A549 (cell line): ENCODE data around the gene COG3.

ENCODE experiments used
- ATOH8 ChIP-seq: fragments of 250-450 bp; sonication (Bioruptor Pico); IDR thresholded peaks from 2 replicates; pipeline ENCODE4 v1.5.0; 2020; ENCODE audit warnings: low read depth, mild to moderate bottlenecking, moderate library complexity
- BHLHE40 ChIP-seq: IDR thresholded peaks from 2 replicates; pipeline ENCODE4 v1.6.1; 2012; ENCODE audit warnings: low read depth, low read length, inconsistent platforms
- CTCF ChIP-seq: fragments of >200 bp; sonication (Bioruptor Twin); formaldehyde crosslinking; IDR thresholded peaks from 3 replicates; pipeline ENCODE4 v1.5.1; 2016
- ESRRA ChIP-seq: fragments of 150-350 bp; IDR thresholded peaks from 2 replicates; pipeline ENCODE4 v1.6.1; 2014; ENCODE audit warnings: mild to moderate bottlenecking, low read length, borderline replicate concordance
- MAFK ChIP-seq: fragments of 450-650 bp; IDR thresholded peaks from 2 replicates; pipeline ENCODE4 v1.6.1; 2014; ENCODE audit not compliant: partially characterized antibody
- POLR2A ChIP-seq: IDR thresholded peaks from 2 replicates; pipeline ENCODE4 v1.6.1; 2012; ENCODE audit warnings: mild to moderate bottlenecking, low read length
- RAD21 ChIP-seq, 2 experiments: fragments of >200 bp in 1 of 2; sonication (Bioruptor Twin) in 1 of 2; formaldehyde crosslinking in 1 of 2; IDR thresholded peaks in 1 of 2; conservative IDR thresholded peaks in 1 of 2; 2 replicates in 1 of 2; 3 replicates in 1 of 2; pipeline ENCODE4 v1.6.1; 2012 to 2018; ENCODE audit warnings: inconsistent platforms in 1 of 2
- REST ChIP-seq: fragments of 200-600 bp; sonication (generic); IDR thresholded peaks from 2 replicates; pipeline ENCODE4 v1.6.1; 2016; ENCODE audit warnings: antibody characterized with exemption, mild to moderate bottlenecking, moderate library complexity
- RFX5 ChIP-seq: fragments of 450-650 bp; IDR thresholded peaks from 2 replicates; pipeline ENCODE4 v1.7.1; 2014; ENCODE audit warnings: antibody characterized with exemption, mild to moderate bottlenecking, moderate library complexity
- SMC3 ChIP-seq: fragments of >200 bp; sonication (Bioruptor Twin); formaldehyde crosslinking; IDR thresholded peaks from 3 replicates; pipeline ENCODE4 v1.6.1; 2018; ENCODE audit warnings: inconsistent platforms
- TP53 ChIP-seq: fragments of 250-450 bp; sonication (Bioruptor Pico); IDR thresholded peaks from 2 replicates; pipeline ENCODE4 v1.5.0; 2021; ENCODE audit warnings: mild to moderate bottlenecking, moderate library complexity
- TF ChIP-seq, protein P1 (sequence below): IDR thresholded peaks from 2 replicates; pipeline ENCODE4 v1.6.1; 2012

DNA sequence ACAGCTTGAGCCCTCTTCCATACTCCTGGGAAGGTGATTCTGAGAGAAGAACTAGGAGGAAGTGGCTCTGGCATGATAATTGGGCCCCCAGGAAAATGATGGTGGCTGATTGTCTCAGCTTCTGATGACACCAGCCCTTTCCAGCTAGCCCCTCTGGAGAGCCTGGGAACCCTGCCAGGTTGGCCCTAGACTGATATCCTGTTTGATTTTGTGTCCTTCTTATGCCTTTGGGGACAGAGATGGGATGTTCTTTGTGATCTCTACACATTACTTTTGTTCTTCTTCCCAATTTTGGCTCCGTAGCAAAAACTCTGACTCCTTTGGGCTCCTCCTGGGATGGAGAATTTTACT is 111.1 kb downstream of the COG3 start:
- no peak for TF ChIP-seq CTCF
- no peak for TF ChIP-seq TP53 (CRISPR knock-in tag)
- no peak for TF ChIP-seq POLR2A
- no peak for TF ChIP-seq ATOH8 (CRISPR knock-in tag)
- TF ChIP-seq REST = no peak
- TF ChIP-seq, protein P1, sequence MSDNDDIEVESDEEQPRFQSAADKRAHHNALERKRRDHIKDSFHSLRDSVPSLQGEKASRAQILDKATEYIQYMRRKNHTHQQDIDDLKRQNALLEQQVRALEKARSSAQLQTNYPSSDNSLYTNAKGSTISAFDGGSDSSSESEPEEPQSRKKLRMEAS = no peak
- no peak for TF ChIP-seq RAD21 (conservative IDR thresholded peaks at IDR 0.05 in 1 of 2, IDR thresholded peaks at IDR 0.05 in 1 of 2)
- no peak for TF ChIP-seq ESRRA
- TF ChIP-seq RFX5 = no peak
- no peak for TF ChIP-seq BHLHE40
- TF ChIP-seq SMC3 = no peak
- no peak for TF ChIP-seq MAFK
